Activated T-cell treated with anti-CD3 and anti-CD28 coated beads for 4 hours (primary cell): ENCODE data around the gene NTN1.

ENCODE experiments used
- DNase-seq: peaks from one replicate; pipeline ENCODE4 v3.0.0-alpha.2; 2020

The NTN1 gene

DNA sequence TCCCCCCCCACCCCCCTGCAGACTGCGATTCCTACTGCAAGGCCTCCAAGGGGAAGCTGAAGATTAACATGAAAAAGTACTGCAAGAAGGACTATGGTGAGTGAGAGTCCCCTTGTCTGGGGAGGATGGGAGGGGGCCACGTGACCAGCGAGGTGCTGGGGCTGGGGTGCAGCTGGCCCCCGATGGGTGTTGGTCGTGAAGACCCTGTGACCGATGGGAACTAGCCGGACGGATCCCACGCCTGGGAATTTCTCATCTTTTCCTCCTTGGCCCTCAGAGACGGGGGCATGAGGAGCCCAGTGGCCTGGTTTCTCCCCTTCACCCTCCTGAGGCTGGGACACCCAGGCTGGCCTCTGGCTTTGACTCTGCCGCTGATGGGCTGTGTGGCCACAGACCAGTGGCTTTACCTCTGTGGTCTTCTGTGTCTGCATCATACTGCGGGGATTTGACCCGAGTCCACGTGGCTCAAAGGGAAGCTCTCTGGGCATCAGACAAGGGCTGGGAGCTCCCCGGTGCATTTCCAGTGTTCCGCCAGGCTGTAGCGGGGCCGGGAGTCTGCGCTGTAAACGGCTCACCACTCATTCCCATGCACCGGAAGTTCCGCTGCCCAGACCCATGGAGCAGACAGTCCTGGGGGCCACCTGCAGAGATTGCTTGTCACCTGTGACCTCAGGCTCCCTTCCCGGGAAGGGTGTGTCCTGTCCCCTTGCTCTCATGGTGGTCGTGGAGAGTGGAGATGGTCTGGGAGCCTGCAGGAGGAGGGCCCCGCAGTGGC, 200.0 kb downstream of the NTN1 start:
- no peak for DNase-seq

DNA sequence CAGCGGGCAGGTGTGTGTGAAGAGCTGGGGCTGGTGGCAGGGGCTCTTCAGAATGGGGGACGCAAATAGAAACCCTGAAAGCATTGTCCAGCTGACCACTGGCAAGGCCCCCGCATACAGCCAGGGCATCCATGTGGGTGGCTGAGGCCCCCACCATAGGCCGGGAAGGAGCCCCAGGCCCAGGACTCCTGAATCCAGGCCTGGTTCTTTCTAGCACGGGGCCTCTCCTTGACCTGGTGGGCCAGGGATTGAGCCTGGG, 200.5 kb downstream of the NTN1 start:
- no peak for DNase-seq

DNA sequence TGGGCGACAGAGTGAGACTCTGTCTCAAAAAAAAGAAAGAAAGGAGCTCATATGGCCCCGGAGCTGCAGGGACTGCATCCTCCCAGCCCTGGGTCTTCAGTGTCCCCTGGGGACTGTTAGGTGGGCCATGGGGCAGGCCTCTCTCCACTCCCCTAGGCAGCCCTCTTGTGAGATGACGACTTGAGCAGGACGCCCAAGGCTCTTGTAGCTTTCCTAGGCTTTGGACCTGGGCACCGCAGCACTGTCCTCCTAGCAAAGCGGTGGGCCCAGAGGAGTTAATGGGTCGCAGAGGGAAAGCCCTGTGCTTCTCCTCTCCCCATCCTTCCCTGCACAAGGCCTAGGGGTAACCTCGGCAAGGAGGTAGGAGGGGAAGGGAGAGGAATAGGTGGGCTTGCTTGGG, 202.2 kb downstream of the NTN1 start:
- DNase-seq: no peak

DNA sequence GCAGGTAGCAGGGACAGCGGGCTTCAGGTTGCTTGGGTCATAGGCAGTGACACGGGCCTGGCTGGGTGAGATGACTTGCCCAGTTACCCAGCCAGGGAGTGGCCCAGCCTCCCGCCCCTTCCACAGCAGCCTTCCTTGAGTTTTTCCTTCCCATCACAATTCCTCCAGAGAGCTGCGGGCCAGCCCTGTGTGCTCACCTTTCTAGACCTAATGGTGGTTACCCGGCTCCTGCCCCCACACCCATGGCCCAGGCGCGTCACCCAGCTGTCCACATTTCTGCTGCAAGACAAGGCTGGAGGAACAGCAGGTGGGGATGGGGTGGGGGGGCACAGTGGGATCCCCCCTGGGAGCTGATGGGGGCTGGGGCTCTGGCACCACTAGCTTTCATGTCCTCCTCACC, 203.2 kb downstream of the NTN1 start:
- no peak for DNase-seq

DNA sequence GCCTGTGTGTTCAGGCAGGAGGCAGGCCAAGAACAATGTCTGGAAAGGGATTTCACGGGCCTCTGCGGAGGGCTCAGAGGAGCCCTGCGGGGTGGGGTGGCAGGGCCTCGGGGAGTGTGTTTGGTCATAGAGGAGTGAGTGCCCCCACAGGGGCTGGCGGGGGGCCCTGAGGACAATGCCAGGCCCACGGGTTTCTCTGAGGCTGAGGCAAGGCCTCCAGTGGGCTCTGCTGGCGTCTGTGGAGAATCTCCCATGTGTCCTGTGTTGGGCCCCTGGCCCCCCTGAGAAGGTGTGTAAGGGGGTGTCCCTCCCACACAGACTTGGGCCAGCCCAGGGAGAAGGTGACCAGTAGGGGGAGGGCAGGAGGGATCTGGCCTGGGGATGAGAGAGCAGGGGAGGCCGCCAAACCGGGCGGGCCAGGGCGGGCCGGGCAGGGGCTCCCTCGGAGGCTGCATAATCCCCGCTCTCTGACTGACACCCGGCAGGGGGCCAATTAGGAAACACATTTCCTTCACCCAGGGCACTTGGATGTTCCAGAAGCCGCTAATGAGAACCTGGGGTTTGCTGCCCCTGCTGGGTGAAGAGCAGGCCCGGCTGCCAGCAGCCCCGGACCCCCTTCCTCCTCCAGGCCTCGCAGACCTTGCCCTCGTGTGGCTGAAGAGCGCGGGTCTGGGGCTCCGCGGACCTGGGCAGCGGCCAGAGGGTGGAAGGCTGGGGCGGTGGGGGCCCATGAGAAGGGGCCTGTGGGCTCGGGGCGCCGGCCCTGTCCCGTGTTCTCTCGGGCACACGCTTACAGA, 204.2 kb downstream of the NTN1 start:
- no peak for DNase-seq

DNA sequence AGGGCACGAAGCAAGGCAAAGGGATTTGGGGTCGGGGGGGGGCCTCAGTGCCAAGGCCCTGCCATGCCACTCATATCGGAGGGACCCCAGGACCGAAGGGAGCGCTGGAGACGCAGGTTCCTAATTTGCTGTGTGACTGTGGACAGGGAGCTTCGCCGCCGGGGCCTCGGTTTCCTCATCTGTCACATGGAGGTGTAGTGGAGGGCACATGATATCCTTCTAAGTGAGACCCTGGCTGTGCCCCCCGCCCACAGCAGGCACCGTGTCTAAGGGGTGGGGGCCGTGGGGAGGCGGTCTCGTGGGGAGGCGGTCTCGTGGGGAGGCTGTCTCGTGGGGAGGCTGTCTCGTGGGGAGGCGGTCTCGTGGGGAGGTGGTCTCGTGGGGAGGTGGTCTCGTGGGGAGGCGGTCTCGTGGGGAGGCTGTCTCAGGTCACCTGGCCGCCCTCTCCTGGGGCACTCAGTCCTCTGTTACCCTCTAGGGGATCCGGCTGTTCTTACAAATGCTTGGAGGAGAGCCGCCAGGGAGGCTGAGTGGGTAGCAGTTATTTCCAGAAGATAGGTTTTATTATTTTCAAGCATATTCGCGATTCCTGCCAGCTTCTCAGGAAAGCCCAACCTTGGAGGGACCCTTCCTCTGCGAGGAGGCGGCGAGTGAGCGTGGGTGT, 205.0 kb downstream of the NTN1 start:
- no peak for DNase-seq

DNA sequence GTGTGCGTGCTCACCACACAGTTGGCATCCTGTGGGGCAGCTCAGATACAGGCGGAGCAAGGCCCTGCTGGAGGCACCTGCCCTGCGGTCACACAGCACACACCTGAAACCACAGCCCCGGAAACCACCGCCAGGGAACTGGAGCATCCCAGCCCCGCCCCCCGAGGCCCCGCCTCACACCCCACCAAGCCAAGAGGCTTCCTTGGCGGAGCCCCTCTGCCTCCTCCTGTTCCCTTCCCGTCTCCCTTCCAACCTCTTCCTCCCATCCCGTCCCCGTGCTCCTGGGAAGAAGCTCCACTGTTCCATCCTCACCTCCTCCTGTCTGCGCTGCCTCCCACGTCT, 205.5 kb downstream of the NTN1 start:
- no peak for DNase-seq

DNA sequence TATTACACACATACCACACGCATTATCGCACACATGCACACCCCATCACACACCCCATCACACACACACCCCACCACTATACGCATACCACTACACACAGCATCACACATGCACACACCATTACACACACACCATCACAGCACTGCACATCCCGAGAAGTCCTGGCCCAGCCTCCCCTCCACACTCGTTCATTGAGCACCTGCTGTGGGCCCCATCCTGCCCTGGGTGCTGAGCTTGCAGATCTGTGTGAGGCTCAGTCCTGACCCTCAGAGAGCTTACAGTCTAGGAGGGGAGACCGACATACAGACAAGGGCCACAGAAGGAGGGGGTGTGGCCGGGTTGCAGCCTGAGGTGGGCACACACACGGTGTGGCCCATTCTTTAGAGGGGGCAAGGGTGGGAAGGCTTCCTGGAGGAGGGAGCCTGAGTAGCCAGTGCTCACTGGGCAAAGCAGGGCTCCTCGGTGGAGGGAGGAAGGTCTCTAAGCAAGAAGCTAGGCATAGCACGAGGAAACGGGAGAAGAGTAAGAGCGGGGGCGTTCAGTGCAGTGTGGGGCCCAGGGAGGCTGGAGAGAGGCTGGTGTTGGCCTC, 206.6 kb downstream of the NTN1 start:
- DNase-seq: no peak

DNA sequence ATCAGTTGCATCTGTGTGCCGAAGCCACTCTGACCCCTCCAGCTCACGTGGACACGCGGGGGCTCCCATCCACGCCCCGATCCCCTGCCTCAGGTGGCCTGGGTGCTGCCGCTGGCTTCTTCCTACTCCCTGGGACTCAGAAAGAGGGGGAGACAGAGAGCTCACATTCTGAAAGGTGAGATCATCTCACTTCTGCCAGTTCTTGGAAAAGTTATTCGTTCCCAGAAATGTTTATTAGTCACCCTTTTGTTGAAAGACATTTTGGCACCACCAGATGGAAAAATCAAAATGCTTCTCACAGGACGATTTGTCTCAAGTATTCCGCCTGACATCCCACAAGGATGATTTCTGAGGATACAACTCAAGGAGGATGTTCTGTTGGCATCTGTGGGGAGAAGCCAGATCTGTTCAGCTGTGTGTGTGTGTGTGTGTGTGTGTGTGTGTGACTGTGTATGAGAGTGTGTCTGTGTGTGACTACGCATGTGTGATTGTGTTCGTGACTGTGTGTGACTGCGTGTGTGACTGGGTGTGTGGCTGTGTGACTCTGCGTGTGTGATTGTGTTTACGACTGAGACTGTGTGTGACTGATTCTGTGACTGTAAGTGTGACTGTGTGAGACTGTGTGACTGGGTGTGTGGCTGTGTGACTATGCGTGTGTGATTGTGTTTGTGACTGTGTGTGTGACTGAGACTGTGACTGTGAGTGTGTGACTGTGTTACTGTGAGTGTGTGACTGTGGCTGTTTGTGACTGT, 207.3 kb downstream of the NTN1 start:
- no peak for DNase-seq

DNA sequence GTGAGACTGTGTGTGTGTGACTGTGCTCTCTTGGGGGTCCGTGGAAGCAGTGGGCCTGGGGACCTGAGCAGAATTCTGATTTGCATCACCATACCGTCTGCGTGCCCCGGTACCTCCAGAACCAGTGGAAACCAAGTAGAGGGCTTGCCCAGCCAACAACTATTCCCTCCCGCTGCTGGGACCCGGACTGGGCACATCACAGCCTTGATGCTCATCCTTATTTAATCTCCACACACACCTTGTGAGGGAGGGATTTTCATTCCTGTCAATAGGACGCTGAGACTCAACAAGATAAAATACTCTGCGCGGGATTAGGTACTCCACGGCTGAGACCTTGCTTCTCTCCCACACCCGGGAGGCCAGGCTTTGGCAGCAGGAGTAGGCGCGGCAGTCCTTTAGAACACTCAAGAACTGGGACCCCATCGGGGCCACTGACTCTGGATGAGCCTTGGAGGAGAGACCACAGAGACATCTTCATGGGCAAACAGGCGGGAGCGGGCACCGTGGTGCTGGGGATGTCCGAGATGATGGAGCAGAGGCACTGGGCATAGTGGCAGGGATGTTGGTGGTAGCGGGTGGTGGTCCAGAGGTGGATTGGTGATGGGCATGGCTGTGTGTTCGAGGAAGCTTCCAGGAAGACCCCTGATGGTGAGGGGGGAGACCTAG, 208.0 kb downstream of the NTN1 start:
- DNase-seq: no peak

DNA sequence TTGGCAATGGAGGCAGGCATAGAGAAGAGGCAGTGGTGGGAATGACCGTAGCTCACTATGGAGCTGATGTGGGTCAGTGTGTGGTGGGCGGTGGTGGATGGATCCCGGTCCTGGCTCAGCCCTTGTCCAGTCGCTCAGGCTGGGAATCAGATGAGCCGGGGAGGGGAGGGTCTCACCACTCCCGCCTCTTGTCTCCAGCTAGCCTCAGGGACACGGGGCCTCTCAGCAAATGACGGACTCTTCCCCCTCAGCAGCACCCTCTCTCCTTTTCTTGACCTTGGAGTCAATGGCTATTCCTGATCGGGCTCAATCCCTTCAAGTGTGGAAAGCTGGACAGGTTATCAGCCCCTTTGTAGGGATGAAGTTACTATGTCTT, 208.5 kb downstream of the NTN1 start:
- no peak for DNase-seq

DNA sequence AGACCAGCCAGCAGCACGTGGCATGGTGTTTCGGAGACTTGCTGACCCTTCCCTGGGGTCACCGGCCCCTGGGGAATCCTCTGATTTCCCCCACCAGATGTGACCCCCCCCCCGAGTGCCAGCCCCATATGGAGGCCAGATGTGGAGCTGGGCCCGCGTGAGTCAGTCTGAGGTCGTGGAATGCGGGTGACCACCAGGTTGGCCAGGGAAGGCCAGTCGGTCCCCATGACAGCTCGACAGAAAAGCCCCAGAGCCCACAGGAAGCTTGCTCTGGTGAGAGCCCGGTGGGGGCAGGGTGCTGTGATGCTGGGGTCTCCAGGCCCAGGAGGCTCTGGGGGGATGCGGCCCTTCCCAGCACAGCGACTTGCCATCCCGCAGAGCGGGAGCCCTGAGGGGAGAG, 209.0 kb downstream of the NTN1 start:
- DNase-seq: no peak

DNA sequence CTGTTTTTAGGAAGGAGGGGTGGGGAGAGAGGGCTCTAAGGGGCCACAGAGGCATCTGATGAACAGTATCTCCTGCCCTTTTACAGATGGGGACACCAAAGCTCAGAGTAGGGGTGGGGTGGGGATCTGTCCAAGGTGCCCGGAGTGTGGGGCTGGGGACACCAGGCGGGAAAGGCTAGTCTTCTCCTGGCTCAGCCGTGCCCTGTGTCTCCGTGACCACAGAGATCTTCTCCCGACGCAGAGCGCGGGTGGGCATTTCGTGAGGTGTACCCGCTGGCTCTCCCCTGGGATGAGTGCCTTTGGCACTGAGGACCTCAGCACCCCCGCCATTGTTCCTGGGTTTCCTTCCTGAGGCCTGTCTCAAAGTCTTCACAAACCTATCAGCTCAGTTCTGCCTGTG, 209.6 kb downstream of the NTN1 start:
- no peak for DNase-seq

DNA sequence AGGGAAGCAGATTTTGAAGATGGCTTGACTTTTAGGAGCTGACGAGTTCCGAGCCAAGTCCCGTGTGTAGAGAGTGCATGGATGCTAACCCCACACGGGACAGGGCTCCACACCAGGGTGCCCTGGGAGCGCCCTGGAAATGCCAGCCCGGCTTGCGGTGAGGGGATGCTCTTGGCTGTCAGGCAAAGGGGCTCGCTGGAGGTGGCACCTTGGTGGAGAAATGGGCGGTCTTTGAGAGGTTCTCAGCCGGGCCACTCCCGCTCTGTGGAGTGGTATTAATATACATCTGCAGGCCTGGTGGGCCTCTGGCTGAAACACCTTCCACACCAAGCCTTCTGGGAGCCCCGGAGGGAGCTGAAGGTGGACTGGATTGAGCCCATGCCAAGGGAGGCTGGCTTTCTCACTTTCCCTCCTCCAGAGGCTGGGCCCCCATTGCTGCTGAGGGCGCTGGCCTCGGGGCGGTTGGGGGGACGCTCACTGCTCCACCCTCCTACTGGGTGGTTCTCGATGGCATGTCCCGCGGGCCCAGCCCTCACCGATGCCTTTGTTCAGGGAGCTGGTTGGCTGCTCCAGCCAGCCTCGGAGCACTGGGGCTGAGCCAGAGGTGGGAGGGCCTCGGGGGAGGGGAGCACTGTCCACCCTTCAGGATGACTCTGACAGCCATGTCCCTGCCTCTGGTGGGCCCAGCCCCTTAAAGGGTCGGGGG, 210.3 kb downstream of the NTN1 start:
- DNase-seq: no peak

DNA sequence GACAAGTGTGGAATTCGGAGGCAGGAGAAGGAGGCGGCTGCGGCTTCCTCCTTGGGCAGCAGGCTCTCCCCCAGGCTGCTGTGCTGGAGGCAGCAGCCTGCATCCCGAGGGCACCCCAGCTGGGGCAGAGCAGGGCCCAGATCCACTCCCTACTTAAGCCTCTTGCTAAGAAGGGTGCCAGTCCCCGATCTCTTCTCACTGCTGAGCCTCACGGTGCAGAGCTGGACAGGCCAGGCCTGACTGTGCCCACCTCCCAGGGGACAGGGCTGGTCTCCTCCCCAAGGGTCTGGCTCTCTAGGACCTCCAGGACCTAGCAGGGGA, 210.8 kb downstream of the NTN1 start:
- no peak for DNase-seq

DNA sequence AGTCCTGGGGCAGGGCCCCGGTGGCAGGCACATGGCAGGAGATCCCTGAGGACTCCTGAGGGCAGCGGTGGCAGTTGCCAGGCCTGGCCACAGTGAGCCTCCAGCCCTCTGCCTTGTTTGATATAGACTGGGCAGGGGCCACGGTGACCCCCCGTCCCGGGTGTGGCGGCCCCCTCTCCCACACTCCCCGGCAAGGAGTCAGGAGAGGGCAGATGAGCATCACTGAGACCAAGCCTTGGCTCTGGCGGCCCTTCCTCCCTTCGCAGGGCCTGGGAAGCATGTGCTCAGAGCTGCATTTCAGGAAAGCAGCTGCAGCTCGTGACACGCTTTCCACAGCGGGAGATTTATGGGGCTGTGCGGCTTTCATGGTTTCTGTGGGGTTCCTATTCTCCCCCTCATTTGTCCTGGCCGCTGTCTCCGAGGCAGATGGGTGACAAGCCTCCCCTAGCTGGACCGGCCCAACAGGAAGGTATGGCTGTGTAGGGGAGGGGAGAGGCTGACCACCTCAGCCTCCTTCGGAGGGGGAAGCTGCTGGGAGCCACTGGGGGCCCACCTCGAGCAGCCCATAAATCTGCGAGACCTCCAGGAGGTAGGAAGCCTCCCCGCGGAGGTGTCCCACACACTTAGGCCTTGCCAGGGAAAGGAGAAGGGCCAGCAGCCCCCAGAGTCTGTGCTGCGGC, 211.4 kb downstream of the NTN1 start:
- DNase-seq: no peak

DNA sequence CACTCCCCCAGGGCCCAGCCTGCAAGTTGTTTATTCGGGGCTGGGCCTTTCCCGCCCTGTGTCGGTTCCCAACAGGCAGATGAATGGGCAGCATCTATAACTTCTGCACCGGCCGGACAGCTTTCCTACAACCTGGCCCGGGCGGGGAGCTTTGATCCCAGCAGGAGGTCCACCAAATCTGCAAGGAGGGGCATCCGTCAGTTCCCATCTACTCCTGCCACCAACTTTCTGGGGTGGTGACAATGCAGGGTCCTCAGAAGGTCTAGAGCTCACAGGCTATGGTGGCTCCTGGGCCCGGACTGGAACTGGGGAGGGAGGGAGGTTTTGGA, 211.9 kb downstream of the NTN1 start:
- DNase-seq: no peak

DNA sequence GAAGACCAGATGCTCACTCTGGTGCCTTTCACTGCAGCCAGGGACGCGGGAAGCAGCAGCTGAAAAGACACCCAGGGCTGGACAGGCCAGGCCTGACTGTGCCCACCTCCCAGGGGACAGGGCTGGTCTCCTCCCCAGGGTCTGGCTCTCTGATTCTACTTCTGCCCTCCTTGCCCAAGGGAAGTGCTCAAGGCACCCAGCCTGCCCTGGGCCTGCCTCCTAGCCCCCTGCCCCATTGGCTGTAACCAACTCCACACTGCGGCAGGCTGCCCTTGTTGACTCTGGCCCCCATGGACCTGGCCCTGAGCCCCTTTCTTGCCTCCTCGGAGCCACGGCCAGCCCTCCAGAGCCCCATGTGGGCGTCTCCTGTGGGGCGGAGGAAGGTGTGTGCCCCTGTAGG, 212.5 kb downstream of the NTN1 start:
- DNase-seq: no peak

DNA sequence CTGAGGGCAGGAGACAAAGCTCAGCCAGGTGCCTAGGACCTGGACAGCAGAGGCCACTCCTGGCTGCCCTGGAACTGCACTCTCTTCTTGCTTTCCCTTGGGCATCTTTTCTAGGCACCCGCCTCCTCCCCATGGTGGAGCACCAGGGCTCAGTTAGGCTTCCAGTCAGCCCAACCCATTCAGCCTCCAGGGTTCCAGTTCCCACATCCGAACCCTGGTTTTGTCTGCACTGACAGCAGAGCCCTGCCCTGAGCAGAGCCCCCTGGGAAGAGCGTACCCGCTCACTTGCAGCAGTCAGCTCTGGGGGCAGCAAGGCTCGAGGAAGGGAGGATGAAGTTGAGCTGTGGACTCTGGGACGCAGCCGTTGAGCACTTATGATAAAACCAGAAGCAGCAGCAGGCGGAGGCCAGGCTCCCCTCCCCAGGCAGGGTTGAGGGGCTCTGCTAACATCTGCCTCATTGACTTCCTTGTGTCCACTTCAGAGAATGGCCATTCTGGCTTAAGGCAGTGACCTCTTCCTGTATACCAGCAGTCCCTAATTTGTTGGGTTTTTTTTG, 213.2 kb downstream of the NTN1 start:
- DNase-seq: no peak

DNA sequence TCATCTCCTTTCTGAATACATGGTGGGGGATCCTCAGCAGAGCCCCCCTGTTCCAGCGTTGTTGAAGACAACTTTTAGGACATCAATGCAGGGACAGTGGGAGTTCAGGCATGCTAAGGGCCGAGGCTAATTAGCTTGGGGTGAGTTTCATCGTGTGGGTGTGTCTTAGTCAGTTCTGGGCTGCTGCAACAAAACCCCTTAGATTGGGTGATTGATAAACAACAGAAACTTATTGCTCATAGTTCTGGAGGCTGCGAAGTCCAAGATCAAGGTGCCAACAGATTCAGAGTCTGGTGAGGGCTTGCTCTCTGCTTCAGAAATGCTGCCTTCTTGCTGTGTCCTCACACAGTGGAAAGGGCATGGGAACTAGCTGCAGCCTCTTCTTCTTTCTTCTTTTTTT, 214.0 kb downstream of the NTN1 start:
- no peak for DNase-seq

DNA sequence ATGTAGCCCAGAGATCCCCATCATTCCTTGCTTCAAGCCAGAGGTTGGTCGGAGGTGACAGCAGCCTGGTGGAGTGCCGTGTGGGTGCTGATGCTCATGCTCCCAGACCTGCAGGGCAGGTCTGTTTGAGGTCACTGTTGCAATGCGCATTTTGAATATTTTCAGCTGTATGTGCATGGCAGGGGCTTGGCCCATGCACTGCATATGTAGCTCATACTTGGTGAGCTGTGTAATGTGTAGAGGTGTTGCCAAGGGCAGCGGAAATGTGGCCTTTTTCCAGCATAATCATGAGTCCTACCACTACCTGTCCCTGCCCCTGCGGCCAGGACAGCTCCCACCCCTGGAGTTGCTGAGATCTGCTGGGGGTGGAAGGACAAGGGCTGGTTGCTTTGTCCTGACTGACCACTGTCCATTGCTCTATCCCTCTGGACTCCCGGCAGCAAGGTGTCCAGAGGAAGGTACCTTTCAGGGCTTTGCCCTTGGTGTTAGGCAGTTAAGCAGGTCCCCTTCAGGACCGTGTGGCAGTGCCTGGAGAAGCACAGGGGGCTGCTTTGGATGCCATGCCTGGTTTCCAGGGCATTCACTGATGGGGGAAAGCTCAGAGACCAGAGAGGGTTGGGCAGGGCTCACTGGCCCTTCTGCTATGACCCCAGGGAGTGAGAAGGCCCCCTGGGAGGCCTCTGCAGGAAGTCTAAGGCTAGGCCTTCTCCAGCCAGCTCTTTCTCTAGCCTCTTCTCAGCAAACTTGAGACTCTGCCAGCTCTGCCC, 215.2 kb downstream of the NTN1 start:
- DNase-seq: no peak
